Esophagus muscularis mucosa (tissue), 4 donors: Measurements from ENCODE around the gene WNT16.

ENCODE experiments used
- CTCF ChIP-seq, 3 experiments: fragments of 200-600 bp in 2 of 3; fragments of 450-650 bp in 1 of 3; sonication (generic) in 2 of 3; IDR thresholded peaks; one replicate each; pipeline ENCODE4 v1.5.1; 2017 to 2019; ENCODE audit warnings: antibody characterized with exemption in 3 of 3, mild to moderate bottlenecking in 2 of 3, moderate library complexity in 1 of 3
- EP300 ChIP-seq: sonication (generic); formaldehyde crosslinking; IDR thresholded peaks from one replicate; pipeline ENCODE4 v1.6.1; 2017; ENCODE audit warnings: antibody characterized with exemption
- POLR2A ChIP-seq: fragments of 450-650 bp; IDR thresholded peaks from one replicate; pipeline ENCODE4 v1.6.1; 2017; ENCODE audit warnings: antibody characterized with exemption, moderate library complexity, mild to moderate bottlenecking, low read depth
- POLR2AphosphoS5 ChIP-seq, 2 donors: sonication (generic); formaldehyde crosslinking; IDR thresholded peaks; one replicate each; pipeline ENCODE4 v1.6.1; 2017; ENCODE audit warnings: antibody characterized with exemption in 2 of 2

GRCh38 chr7:121384265-121384664, 55.5 kb downstream of the WNT16 start:
- TF ChIP-seq CTCF (IDR thresholded peaks at IDR 0.05) (no peak), POLR2A (no peak), POLR2AphosphoS5 (IDR thresholded peaks at IDR 0.05) (no peak), EP300 (no peak)
